ENCODE data around the gene WDR62.
"Not testable (repeated sequence)": the region's sequence is repeated elsewhere in the genome, so short reads cannot be mapped to it uniquely, and the experiment has no call there.

WDR62 gene

GRCh38 chr19:36115453-36116343 lies 61.0 kb downstream of the WDR62 start, which contains the start of gene TBCB:
TBCB (plus strand) TSS chr19:36115468; CDS start chr19:36115561, 93 bp downstream.
- Histone ChIP-seq H3K9ac (ENCODE audit: low read length) (peak within 1 kb of the TSS; percentile 91), H3K36me3 (ENCODE audit: control insufficient read depth, insufficient read depth, low read length, severe bottlenecking) (peaks cover 31% of the 10 kb centered on the region), H3K9me3 (ENCODE audit: control insufficient read depth, low read length) (no peaks in the 10 kb centered on the region), H3K4me1 (ENCODE audit: control insufficient read depth, insufficient read depth, low read length) (peaks cover 15% of the 10 kb centered on the region), H3K27me3 (replicated peaks; ENCODE audit: control insufficient read depth, insufficient read depth, low read length) (no peaks in the 10 kb centered on the region), H3K4me3 (ENCODE audit: low read length) (peak within 1 kb of the TSS; percentile 85)
- DNase-seq (ENCODE audit: low read depth) = no peak

DNA sequence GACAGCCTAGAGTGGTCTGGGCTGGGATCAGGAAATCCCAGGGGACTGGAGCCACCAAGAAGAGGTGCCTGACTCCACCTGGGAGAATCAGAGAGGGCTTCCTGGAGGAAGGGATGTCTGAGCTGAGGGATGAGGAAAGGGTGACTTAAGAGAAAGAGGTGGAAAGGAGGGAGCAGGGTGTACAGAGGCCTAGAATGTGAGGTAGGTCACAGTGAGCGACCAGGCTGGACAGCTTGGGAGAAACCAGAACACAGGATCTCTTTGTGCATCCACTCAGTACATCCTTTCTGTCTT lies 61.6 kb downstream of the WDR62 start:
- H3K4me1 ChIP-seq (ENCODE audit: control insufficient read depth, insufficient read depth, low read length) = peaks cover 15% of the 10 kb centered on the region
- H3K27me3 ChIP-seq (replicated peaks; ENCODE audit: control insufficient read depth, insufficient read depth, low read length) = no peaks in the 10 kb centered on the region
- peak overlapping the region; percentile 85 for H3K4me3 ChIP-seq (ENCODE audit: low read length)
- DNase-seq (ENCODE audit: low read depth) = no peak
- peak overlapping the region; percentile 83 for H3K9ac ChIP-seq (ENCODE audit: low read length)
- H3K36me3 ChIP-seq (ENCODE audit: control insufficient read depth, insufficient read depth, low read length, severe bottlenecking) = peaks cover 31% of the 10 kb centered on the region
- no peaks in the 10 kb centered on the region for H3K9me3 ChIP-seq (ENCODE audit: control insufficient read depth, low read length)

GRCh38 chr19:36120092-36120983 lies 65.6 kb downstream of the WDR62 start:
- no peaks in the 10 kb centered on the region for H3K27me3 ChIP-seq (replicated peaks; ENCODE audit: control insufficient read depth, insufficient read depth, low read length)
- H3K9me3 ChIP-seq (ENCODE audit: control insufficient read depth, low read length) = no peaks in the 10 kb centered on the region
- no peak for DNase-seq (ENCODE audit: low read depth)
- no peak overlapping the region for H3K4me3 ChIP-seq (ENCODE audit: low read length)
- peaks cover 54% of the 10 kb centered on the region for H3K36me3 ChIP-seq (ENCODE audit: control insufficient read depth, insufficient read depth, low read length, severe bottlenecking)
- H3K4me1 ChIP-seq (ENCODE audit: control insufficient read depth, insufficient read depth, low read length) = peaks cover 6% of the 10 kb centered on the region
- H3K9ac ChIP-seq (ENCODE audit: low read length) = no peak overlapping the region

DNA sequence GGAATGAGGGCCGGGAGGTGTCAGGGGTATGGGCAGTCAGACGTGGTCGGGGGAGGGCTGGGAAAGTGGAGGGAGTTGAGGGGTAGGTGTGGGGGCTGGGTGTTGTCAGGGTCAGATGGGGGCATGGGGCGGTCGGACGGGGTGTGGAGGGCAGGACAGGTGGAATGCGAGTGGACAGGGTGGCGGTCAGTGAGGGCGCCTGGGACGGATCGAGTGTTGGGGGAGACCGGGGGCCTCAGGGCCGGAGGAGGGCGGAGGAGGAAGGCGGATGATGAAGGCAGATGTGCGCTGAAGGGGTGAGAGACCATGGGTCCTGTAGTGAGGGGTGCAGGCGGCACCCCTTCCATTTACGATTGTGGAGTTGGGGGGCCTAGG lies 66.3 kb downstream of the WDR62 start:
- no peak overlapping the region for H3K9ac ChIP-seq (ENCODE audit: low read length)
- H3K36me3 ChIP-seq (ENCODE audit: control insufficient read depth, insufficient read depth, low read length, severe bottlenecking) = peaks cover 60% of the 10 kb centered on the region
- no peaks in the 10 kb centered on the region for H3K9me3 ChIP-seq (ENCODE audit: control insufficient read depth, low read length)
- peaks cover 5% of the 10 kb centered on the region for H3K4me1 ChIP-seq (ENCODE audit: control insufficient read depth, insufficient read depth, low read length)
- no peak for DNase-seq (ENCODE audit: low read depth)
- H3K27me3 ChIP-seq (replicated peaks; ENCODE audit: control insufficient read depth, insufficient read depth, low read length) = no peaks in the 10 kb centered on the region
- H3K4me3 ChIP-seq (ENCODE audit: low read length) = no peak overlapping the region

GRCh38 chr19:36121486-36122124 lies 66.9 kb downstream of the WDR62 start:
- Histone ChIP-seq H3K27me3 (replicated peaks; ENCODE audit: control insufficient read depth, insufficient read depth, low read length) (no peaks in the 10 kb centered on the region), H3K4me1 (ENCODE audit: control insufficient read depth, insufficient read depth, low read length) (no peaks in the 10 kb centered on the region), H3K9me3 (ENCODE audit: control insufficient read depth, low read length) (no peaks in the 10 kb centered on the region), H3K9ac (ENCODE audit: low read length) (no peak overlapping the region), H3K4me3 (ENCODE audit: low read length) (no peak overlapping the region), H3K36me3 (ENCODE audit: control insufficient read depth, insufficient read depth, low read length, severe bottlenecking) (peaks cover 62% of the 10 kb centered on the region)
- DNase-seq (ENCODE audit: low read depth) = no peak

GRCh38 chr19:36125557-36125956 lies 70.9 kb downstream of the WDR62 start:
- H3K4me3 ChIP-seq (ENCODE audit: low read length) = no peak overlapping the region
- no peak for DNase-seq (ENCODE audit: low read depth)
- no peaks in the 10 kb centered on the region for H3K9me3 ChIP-seq (ENCODE audit: control insufficient read depth, low read length)
- no peak overlapping the region for H3K9ac ChIP-seq (ENCODE audit: low read length)
- peaks cover 11% of the 10 kb centered on the region for H3K4me1 ChIP-seq (ENCODE audit: control insufficient read depth, insufficient read depth, low read length)
- H3K27me3 ChIP-seq (replicated peaks; ENCODE audit: control insufficient read depth, insufficient read depth, low read length) = no peaks in the 10 kb centered on the region
- peaks cover 41% of the 10 kb centered on the region for H3K36me3 ChIP-seq (ENCODE audit: control insufficient read depth, insufficient read depth, low read length, severe bottlenecking)

DNA sequence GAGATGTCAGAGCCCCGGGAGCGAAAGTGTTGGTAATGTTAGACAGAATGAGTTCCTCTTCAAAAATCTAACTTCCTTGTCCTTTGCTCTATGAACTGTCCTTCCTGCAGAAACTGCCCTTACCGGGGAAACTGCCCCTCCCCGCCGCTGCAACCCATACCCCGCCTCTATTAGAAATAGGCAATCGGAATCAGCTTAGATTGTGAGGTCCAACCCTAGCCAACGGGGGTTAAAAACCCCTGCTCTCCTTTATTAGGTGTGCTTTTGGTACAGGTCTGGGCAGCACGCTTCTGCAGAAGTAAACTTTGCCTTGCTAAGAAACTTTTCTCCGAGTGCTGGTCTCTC lies 73.7 kb downstream of the WDR62 start:
- peak overlapping the region; percentile 82 for H3K4me3 ChIP-seq (ENCODE audit: low read length)
- peak overlapping the region; percentile 91 for H3K9ac ChIP-seq (ENCODE audit: low read length)
- DNase-seq (ENCODE audit: low read depth) = no peak
- no peaks in the 10 kb centered on the region for H3K9me3 ChIP-seq (ENCODE audit: control insufficient read depth, low read length)
- H3K27me3 ChIP-seq (replicated peaks; ENCODE audit: control insufficient read depth, insufficient read depth, low read length) = no peaks in the 10 kb centered on the region
- H3K36me3 ChIP-seq (ENCODE audit: control insufficient read depth, insufficient read depth, low read length, severe bottlenecking) = peaks cover 22% of the 10 kb centered on the region
- peaks cover 11% of the 10 kb centered on the region for H3K4me1 ChIP-seq (ENCODE audit: control insufficient read depth, insufficient read depth, low read length)

GRCh38 chr19:36131221-36131620 lies 76.5 kb downstream of the WDR62 start:
- not testable (repeated sequence) for H3K27me3 ChIP-seq (replicated peaks; ENCODE audit: control insufficient read depth, insufficient read depth, low read length); H3K9ac ChIP-seq (ENCODE audit: low read length); DNase-seq (ENCODE audit: low read depth); H3K4me3 ChIP-seq (ENCODE audit: low read length); H3K9me3 ChIP-seq (ENCODE audit: control insufficient read depth, low read length); H3K36me3 ChIP-seq (ENCODE audit: control insufficient read depth, insufficient read depth, low read length, severe bottlenecking)
- H3K4me1 ChIP-seq (ENCODE audit: control insufficient read depth, insufficient read depth, low read length) = peaks cover 11% of the 10 kb centered on the region

GRCh38 chr19:36134867-36135266 lies 80.2 kb downstream of the WDR62 start:
- not testable (repeated sequence) for H3K4me3 ChIP-seq (ENCODE audit: low read length); H3K9ac ChIP-seq (ENCODE audit: low read length); H3K36me3 ChIP-seq (ENCODE audit: control insufficient read depth, insufficient read depth, low read length, severe bottlenecking); H3K27me3 ChIP-seq (replicated peaks; ENCODE audit: control insufficient read depth, insufficient read depth, low read length); DNase-seq (ENCODE audit: low read depth); H3K9me3 ChIP-seq (ENCODE audit: control insufficient read depth, low read length)
- peaks cover 13% of the 10 kb centered on the region for H3K4me1 ChIP-seq (ENCODE audit: control insufficient read depth, insufficient read depth, low read length)

GRCh38 chr19:36136964-36137686 lies 82.4 kb downstream of the WDR62 start:
- Histone ChIP-seq H3K9ac (ENCODE audit: low read length) (no peak overlapping the region), H3K4me1 (ENCODE audit: control insufficient read depth, insufficient read depth, low read length) (peaks cover 20% of the 10 kb centered on the region), H3K36me3 (ENCODE audit: control insufficient read depth, insufficient read depth, low read length, severe bottlenecking) (no peaks in the 10 kb centered on the region), H3K4me3 (ENCODE audit: low read length) (no peak overlapping the region), H3K9me3 (ENCODE audit: control insufficient read depth, low read length) (no peaks in the 10 kb centered on the region), H3K27me3 (replicated peaks; ENCODE audit: control insufficient read depth, insufficient read depth, low read length) (no peaks in the 10 kb centered on the region)
- DNase-seq (ENCODE audit: low read depth) = peak; percentile 83

DNA sequence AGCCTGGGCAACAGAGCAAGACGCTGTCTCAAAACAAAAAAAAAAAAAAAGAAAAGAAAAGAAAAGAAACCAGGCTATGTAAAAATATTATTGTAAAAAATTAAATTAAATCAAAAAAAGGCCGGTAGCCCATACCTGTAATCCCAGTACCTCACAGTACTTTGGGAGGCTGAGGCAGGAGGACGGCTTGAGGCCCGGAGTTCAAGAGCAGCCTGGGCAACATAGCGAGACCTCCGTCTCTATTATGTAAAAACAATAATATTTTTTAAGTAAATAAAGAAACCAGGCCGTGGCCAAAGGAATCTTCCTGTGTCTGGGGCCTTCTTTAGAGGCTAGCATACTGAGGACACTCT lies 84.4 kb downstream of the WDR62 start:
- no peak for DNase-seq (ENCODE audit: low read depth)
- H3K9ac ChIP-seq (ENCODE audit: low read length) = peak overlapping the region; percentile 100
- H3K4me1 ChIP-seq (ENCODE audit: control insufficient read depth, insufficient read depth, low read length) = peaks cover 20% of the 10 kb centered on the region
- peaks cover 12% of the 10 kb centered on the region for H3K36me3 ChIP-seq (ENCODE audit: control insufficient read depth, insufficient read depth, low read length, severe bottlenecking)
- no peaks in the 10 kb centered on the region for H3K9me3 ChIP-seq (ENCODE audit: control insufficient read depth, low read length)
- no peaks in the 10 kb centered on the region for H3K27me3 ChIP-seq (replicated peaks; ENCODE audit: control insufficient read depth, insufficient read depth, low read length)
- H3K4me3 ChIP-seq (ENCODE audit: low read length) = peak overlapping the region; percentile 98
